Stomach (tissue), 9 donors: ENCODE measurements around the gene PRKCH. TPM values are rescaled to one million over a fixed set of nuclear protein-coding genes. Genes with fewer than 3 reads are reported as not detected.
"Not testable (repeated sequence)": the region's sequence is repeated elsewhere in the genome, so short reads cannot be mapped to it uniquely, and the experiment has no call there.

Experiments
- DNase-seq, 2 donors: peaks; one replicate each; pipeline versions ENCODE4 v3.0.0 to v3.0.0-alpha.2; 2013 to 2019
- H3K27ac ChIP-seq, 5 donors: fragments of 200-600 bp in 4 of 5; sonication (generic) in 4 of 5; one replicate each; pipeline ENCODE4 v1.5.1; 2013 to 2019; ENCODE audit warnings: mild to moderate bottlenecking in 1 of 5, moderate library complexity in 1 of 5
- H3K27me3 ChIP-seq, 3 donors: fragments of 200-600 bp; sonication (generic); one replicate each; pipeline ENCODE4 v1.5.1; 2017 to 2019; ENCODE audit warnings: mixed run types in 1 of 3
- H3K36me3 ChIP-seq, 4 donors: fragments of 200-600 bp; sonication (generic); 1 replicate in 3 of 4; 2 replicates in 1 of 4; pipeline ENCODE4 v1.5.1; 2016 to 2019
- H3K4me1 ChIP-seq, 4 donors: fragments of 200-600 bp; sonication (generic); one replicate each; pipeline ENCODE4 v1.5.1; 2016 to 2019
- H3K4me3 ChIP-seq, 4 donors: fragments of 200-600 bp; sonication (generic) in 3 of 4; one replicate each; pipeline ENCODE4 v1.5.1; 2016 to 2019; ENCODE audit warnings: mild to moderate bottlenecking in 1 of 4
- H3K9me3 ChIP-seq, 4 donors: fragments of 200-600 bp; sonication (generic); one replicate each; pipeline ENCODE4 v1.5.1; 2016 to 2019
- EP300 ChIP-seq: sonication (generic); formaldehyde crosslinking; IDR thresholded peaks from one replicate; pipeline ENCODE4 v1.6.1; 2017; ENCODE audit warnings: antibody characterized with exemption
- POLR2A ChIP-seq, 4 donors: fragments of 450-650 bp; IDR thresholded peaks; one replicate each; pipeline ENCODE4 v1.6.1; 2016; ENCODE audit warnings: antibody characterized with exemption in 4 of 4, control low read depth in 2 of 4, mild to moderate bottlenecking in 1 of 4, moderate library complexity in 1 of 4
- POLR2AphosphoS5 ChIP-seq, 3 donors: sonication (generic); formaldehyde crosslinking; IDR thresholded peaks; one replicate each; pipeline ENCODE4 v1.6.1; 2016; ENCODE audit warnings: antibody characterized with exemption in 3 of 3
- WGBS, 5 donors: extraction: QIAGEN DNeasy Blood & Tissue Kit in 3 of 5; methylation state at CpG; one replicate each; pipeline versions ENCODE4 v1.1.5 to v1.1.7; 2013 to 2018; 5-methylcytosine and 5-hydroxymethylcytosine counted together
- intact Hi-C: fragments of 100-400 bp; cut with DNase I; formaldehyde crosslinking; loops from one replicate; pipeline ENCODE4 v1.15.1; 2023; ENCODE audit warnings: low total_unique reads
- polyA plus RNA-seq, 3 donors: library from polyadenylated mRNA; stranded (reverse); fragments of 200-250 nt; gene quantifications; one replicate each; pipeline ENCODE4 v1.2.3, GENCODE V29; 2013
- total RNA-seq, 5 donors: library from RNA; depleted of rRNA; stranded (reverse); fragments of >200 nt; gene quantifications; one replicate each; pipeline versions ENCODE4 v1.1.0 to v1.2.3, GENCODE V29; 2014 to 2016
- TF ChIP-seq, protein P1 (sequence below), 7 experiments: fragments of 450-650 bp in 4 of 7; fragments of 200-600 bp in 3 of 7; sonication (generic) in 3 of 7; IDR thresholded peaks; one replicate each; pipeline ENCODE4 v1.5.1; 2016 to 2019; ENCODE audit warnings: antibody characterized with exemption in 7 of 7, control low read depth in 2 of 7, mild to moderate bottlenecking in 1 of 7
- donor health status: healthy with polysubstance abuse.
- donor health status: Bipolar disorder and iron deficiency.
- donor health status: healthy.

PRKCH gene
- total and polyA plus RNA-seq, 8 donors: 5.5 to 84.0 (median 14.7) TPM

DNA sequence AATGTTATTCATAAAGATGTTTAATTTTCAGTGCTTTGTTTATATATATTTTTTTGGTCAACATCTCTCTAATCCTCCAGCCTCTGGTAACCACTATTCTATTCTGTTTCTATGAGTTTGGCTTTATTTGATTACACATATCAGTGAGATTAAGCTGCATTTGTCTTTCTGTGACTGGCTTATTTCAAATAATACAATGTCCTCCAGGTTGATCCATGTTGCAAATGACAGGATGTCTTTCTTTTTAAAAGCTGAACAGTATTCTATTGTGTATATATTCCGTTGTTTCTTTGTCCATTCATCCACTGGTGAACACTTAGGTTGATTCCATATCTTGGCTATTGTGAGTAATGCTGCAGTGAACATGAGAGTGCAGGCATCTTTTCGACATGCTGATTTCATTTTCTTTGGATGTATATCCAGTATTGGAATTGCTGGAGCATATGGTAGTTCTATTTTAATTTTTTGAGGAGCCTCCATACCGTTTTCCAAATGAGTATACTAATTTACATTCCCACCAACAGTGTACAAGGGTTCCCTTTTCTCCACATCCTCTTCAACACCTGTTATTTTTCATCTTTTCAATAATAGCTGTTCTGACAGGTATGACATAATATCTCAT, 142.4 kb downstream of the PRKCH start:
- H3K27me3 ChIP-seq: no peaks in the 10 kb centered on the region
- DNase-seq: no peak
- H3K4me1 ChIP-seq: peaks cover 0 to 52% (median 15%) of the 10 kb centered on the region in 4 donors
- intact Hi-C loops: loop anchor here (10.0 kb wide), 1 partner anchor 271 kb away; no protein-coding TSS in a partner anchor
- 57 to 83% (median 77%) methylated on average over 3 of the region's 3 CpGs for WGBS, 5 donors
- peaks cover 0 to 4% (median under 1%) of the 10 kb centered on the region in 4 donors for H3K36me3 ChIP-seq
- H3K4me3 ChIP-seq: no peak overlapping the region
- no peaks in the 10 kb centered on the region for H3K9me3 ChIP-seq
- TF ChIP-seq EP300 (no peak), POLR2A (IDR thresholded peaks at IDR 0.05) (no peak), POLR2AphosphoS5 (IDR thresholded peaks at IDR 0.05) (no peak)
- TF ChIP-seq, protein P1, sequence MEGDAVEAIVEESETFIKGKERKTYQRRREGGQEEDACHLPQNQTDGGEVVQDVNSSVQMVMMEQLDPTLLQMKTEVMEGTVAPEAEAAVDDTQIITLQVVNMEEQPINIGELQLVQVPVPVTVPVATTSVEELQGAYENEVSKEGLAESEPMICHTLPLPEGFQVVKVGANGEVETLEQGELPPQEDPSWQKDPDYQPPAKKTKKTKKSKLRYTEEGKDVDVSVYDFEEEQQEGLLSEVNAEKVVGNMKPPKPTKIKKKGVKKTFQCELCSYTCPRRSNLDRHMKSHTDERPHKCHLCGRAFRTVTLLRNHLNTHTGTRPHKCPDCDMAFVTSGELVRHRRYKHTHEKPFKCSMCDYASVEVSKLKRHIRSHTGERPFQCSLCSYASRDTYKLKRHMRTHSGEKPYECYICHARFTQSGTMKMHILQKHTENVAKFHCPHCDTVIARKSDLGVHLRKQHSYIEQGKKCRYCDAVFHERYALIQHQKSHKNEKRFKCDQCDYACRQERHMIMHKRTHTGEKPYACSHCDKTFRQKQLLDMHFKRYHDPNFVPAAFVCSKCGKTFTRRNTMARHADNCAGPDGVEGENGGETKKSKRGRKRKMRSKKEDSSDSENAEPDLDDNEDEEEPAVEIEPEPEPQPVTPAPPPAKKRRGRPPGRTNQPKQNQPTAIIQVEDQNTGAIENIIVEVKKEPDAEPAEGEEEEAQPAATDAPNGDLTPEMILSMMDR (IDR thresholded peaks at IDR 0.05): no peak
- H3K27ac ChIP-seq: no peak overlapping the region

DNA sequence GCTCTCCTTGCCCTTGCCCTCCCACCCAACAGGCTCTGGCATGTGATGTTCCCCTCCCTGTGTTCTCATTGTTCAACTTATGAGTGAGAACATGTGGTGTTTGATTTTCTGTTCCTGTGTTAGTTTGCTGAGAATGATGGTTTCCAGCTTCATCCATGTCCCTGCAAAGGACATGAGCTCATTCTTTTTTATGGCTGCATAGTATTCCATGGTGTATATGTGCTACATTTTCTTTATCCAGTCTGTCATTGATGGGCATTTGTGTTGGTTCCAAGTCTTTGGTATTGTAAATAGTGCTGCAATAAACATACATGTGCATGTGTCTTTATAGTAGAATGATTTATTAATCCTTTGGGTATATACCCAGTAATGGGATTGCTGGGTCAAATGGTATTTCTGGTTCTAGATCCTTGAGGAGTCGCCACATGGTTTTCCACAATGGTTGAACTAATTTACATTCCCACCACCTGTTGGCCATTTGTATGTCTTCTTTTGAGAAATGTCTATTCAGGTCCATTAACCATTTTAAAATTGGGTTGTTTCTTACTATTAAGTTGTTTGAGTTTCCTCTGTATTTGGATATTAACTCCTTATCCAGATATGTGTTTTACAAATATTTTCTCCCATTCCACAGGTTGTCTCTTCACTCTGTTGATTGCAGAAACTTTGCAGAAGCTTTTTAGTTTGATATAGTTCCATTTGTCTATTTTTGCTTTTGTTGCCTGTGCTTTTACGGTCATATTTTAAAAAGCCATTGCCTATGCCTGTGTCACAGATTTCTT, 143.4 kb downstream of the PRKCH start:
- peaks cover 2 to 53% (median 15%) of the 10 kb centered on the region in 4 donors for H3K4me1 ChIP-seq
- intact Hi-C loops: loop anchor here (10.0 kb wide), 1 partner anchor 270 kb away; no protein-coding TSS in a partner anchor
- H3K27me3 ChIP-seq, H3K27ac ChIP-seq, H3K36me3 ChIP-seq, DNase-seq, H3K9me3 ChIP-seq, H3K4me3 ChIP-seq: not testable (repeated sequence)
- WGBS, 5 donors: 80 to 100% (median 96%) methylated on average over 2 of the region's 2 CpGs

DNA sequence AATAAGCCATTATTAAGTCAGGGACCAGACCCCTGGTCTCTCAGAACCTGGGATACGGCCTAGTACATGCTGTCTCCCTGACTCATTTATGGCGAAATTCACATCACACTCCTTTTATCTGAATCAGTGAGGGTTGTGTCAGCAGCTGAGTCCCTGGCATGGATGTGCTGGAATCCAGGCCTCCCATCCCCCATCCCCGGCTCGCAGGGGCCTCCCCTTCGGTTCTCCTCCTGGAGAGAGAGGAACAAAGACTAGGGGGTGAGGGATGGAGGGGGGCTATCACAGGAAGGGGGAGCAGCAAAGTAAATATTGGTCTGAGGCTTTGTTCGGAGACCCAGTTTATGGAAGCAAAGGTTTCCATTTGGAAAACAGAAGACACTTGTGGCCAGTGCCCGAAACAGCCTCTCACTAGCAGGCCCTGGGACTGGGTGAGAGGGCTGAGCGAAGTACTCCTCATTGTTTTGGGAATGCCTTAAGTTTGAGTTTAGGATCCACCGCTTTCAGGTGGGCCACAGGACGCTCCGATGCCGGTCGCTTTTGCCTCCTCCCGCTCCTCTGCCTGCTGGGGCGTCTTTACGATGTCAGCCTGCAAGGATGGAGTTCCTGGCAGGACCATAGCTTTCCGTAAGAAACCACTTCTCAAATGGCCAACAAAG, 145.0 kb downstream of the PRKCH start:
- Histone ChIP-seq H3K36me3 (no peaks in the 10 kb centered on the region), H3K4me3 (no peak overlapping the region), H3K27ac (peak overlapping the region; percentile 16 to 76 (median 65)), H3K9me3 (no peaks in the 10 kb centered on the region), H3K27me3 (no peaks in the 10 kb centered on the region), H3K4me1 (peaks cover 18 to 65% (median 23%) of the 10 kb centered on the region in 4 donors)
- intact Hi-C loops: loop anchor here (10.0 kb wide), 1 partner anchor 268 kb away; no protein-coding TSS in a partner anchor
- 63 to 71% (median 64%) methylated on average over 17 of the region's 17 CpGs for WGBS, 5 donors
- TF ChIP-seq EP300 (peak; percentile 73), POLR2A (IDR thresholded peaks at IDR 0.05) (no peak), POLR2AphosphoS5 (IDR thresholded peaks at IDR 0.05) (peak; percentile 22 to 92 (median 88))
- TF ChIP-seq, protein P1 (IDR thresholded peaks at IDR 0.05): no peak
- DNase-seq: no peak

DNA sequence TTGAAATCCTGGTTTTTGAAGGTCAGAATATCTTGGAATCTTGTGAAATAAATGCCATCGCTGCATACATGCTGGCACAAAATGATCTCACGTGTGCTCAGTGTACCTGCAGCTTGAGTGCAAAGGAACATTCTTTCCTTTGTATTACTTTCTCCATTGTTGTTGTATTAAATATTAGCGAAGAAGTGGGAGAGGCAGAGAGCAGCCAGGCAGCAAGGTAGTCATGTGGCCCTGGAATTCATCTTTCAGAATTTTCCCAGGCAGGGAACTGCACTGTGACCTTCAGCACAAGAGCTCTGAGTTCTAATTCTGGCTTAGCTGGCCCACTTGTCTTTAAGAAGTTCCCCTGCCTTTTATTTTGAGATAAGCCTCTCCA, 145.5 kb downstream of the PRKCH start:
- Histone ChIP-seq H3K27me3 (no peaks in the 10 kb centered on the region), H3K4me3 (no peak overlapping the region), H3K9me3 (no peaks in the 10 kb centered on the region), H3K4me1 (peaks cover 23 to 65% (median 27%) of the 10 kb centered on the region in 4 donors), H3K27ac (peak overlapping the region in 4 of 5 donors; percentile 61 to 76 (median 68)), H3K36me3 (no peaks in the 10 kb centered on the region)
- TF ChIP-seq, protein P1 (IDR thresholded peaks at IDR 0.05): no peak
- TF ChIP-seq POLR2A (IDR thresholded peaks at IDR 0.05) (no peak), EP300 (no peak), POLR2AphosphoS5 (IDR thresholded peaks at IDR 0.05) (no peak)
- intact Hi-C loops: loop anchor here (10.0 kb wide), 1 partner anchor 268 kb away; no protein-coding TSS in a partner anchor
- WGBS, 5 donors: 40 to 77% (median 59%) methylated on average over 3 of the region's 3 CpGs
- peak in 1 of 2 donors; percentile 43 for DNase-seq
